SW480 (cell line): ENCODE data around the gene ETAA1.

Experiments
- DNase-seq: peaks from one replicate; pipeline ENCODE4 v3.0.0-alpha.2; 2016; ENCODE audit warnings: low spot score

The ETAA1 gene

DNA sequence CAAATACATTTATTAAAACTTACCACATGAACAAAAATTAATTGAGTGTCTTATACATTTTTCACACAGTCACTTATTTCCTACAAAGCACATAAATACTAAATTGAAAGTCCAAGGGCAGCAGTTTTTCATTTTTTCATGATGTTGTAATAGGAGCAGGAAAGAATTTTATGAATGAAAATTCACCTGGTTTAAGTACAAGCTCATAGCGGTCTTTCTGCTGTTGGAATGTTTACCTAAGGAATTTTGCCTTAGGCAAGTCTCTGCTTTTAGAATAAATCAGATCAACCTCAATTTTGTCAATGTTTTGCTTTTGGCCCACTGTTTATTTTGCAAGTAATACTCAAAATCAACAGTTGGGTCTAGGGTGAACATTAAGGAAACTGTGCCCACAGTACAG lies 40.0 kb downstream of the ETAA1 start:
- no peak for DNase-seq

DNA sequence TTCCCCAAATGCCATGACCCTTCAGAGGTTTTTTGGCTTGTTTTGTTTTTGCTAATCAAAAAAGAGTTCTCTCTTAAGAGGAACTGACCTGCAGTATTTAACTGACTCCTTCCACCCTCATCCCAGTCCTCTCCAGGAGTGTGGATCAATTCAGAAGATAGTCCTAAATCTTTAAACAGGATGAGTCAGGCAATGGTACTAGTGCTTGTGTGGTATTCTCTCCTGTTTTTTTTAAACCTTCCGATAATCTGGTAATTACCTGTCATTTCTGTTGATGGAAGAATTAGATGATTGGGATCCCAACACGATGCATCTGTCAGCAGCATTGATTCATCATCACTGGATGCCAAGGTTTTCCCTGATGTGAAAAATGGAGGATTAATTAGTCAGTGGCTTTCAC lies 41.2 kb downstream of the ETAA1 start:
- DNase-seq: no peak

DNA sequence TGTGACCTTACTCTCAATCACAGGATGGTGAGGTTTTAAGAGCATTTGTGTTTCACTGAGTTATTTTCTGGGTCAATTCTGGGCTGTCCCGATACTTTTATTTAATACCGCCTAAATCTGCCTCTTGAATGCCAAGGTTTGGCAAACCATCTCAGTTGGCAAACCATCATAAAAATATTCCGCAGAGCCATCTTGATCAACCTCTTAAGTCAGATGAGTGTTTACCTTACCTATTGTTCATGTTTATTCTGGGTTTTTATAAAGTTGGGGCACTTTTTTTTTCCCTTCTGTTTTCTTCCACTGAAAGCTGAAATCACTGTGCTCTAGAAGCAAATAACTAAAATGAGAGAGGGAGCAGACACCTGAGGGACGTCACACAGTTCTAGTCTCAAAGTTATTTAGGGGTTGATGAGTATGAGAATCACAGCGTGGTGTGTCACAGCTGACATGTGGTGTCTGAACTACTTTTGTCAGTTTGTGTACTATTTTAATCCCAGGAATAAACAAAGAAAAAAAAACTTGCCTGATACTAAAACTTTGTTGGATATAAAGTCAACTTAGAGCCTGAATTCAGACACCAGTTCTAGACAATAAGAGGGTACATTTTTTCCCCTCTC lies 48.6 kb downstream of the ETAA1 start:
- no peak for DNase-seq

DNA sequence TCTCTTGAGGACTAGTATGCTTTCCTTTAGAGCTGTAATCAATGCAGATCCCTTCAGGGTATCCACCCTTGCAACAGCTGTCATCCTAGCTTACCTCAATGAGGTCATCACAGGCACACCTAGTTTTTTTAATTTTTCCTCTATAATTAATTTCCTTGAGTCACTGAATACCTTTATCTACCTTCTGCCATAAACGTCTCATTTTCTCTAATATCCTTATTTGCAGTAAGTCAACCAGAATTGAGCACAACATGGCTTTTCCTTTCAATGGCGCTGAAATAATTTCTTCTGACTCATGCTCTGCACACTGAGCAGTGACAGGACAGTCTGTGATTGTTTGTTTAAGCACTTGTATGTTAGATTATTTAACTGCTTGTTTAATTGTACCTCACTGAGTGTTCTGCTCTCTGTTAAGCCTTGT lies 49.4 kb downstream of the ETAA1 start:
- DNase-seq: peak; percentile 34

DNA sequence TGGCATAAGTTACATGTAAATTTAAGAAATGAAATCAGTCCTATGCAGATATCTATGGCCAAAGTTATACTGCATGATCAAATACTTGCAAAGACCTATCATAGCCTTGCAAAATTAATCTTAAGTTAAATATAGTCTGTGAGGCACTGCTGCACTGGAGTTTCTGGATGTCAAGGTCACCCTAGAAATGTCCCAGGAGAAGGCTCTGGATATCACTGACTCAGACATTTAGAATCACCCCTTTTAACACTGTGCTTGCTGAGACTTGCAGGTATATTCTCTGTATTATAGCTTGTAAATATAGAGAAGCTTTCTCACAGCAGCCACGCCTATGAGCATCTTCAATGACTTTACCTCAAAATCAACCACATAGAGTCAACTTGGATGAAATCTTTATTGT lies 51.5 kb downstream of the ETAA1 start:
- no peak for DNase-seq

DNA sequence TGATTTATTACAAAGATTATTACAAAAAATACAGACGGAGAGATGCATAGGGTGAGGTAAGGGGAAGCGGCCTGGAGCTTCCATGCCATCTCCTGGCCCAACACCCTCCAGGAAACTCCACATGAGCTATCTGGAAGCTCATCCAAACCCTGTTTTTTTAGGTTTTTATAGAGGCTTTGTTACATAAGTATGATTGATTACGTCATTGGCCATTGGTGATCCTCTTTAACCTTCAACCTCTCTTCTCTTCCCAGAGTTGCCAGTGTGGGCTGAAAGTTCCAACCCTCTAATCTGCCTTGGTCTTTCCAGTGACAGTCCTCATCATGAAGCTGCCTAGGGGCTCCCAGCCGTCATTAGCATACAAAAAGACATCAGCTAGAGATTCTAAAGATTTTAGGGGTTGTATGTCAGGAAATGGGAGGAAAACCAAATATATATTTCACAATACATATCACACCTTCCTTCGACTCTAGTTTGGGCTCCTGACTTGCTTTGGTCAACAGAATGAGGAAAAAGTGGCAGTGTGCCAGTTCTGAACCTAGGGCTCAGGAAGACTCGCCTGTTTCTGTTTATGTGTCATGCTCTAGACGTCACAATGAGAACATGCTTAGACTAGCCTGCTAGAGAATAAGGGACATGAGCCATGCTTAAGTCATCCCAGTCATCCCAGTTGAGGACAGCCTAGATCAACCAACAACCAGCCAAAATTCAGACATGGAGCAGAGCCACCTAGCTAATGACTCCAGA lies 54.1 kb downstream of the ETAA1 start:
- DNase-seq: peak; percentile 44

DNA sequence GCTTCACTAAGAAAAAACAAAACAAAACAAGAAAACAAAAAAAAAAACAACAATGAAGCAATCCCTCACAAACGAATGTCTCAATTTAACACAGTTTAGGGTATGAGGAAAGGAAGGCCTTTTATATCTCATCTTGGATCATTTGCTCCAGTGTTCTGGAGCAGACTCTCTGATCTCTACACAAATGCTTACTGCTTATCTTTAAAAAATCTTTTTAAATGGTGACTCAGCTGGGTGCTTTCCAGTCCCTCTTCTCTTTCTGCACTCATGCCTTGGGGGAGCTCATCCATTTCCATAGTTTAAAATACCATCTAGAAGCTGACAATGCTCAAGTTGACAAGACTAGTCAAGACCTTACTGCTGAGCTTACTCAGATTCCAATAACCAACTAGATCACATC lies 56.2 kb downstream of the ETAA1 start:
- DNase-seq: no peak

DNA sequence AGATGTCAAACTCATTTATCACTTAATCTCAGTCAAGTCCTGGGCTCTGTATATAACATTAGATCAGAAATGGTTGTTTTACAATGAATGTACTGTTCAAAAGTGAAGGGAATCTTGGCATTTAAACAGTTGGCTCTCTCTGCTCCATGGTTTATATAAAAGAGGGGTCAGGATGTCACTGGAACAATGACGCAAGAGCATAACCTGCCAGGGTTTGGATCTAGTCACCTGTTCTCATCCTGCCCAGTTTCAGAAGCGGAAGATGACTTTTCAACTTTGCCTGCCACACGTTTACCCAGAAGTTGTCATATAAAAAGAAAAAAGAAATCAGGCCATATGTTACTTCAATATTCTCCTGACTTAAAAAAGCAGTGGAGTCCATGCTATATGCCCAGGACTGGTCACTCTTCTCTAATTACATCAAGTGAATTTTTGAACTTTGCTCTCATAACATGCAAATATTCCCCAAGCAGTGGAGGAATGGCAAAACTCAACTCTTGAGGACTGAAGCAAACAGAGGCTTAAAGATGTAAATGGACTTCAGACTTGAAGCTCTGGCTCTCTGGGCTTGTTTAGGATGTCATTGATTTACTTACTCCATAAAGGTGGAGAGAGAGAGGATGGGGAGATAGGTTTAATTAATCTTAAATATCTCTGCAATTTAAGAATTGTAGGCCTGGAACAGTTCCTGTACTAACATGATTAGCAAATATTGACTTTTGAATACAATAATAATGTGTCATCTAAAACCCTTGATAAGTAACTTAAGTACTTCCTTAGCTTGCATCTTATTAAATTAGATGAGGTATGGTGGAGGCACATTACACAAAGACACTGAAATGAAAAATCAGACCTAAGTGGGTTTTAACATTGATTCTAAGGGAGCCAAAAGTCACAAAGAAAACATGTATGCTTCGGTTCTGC lies 58.3 kb downstream of the ETAA1 start:
- DNase-seq: no peak

DNA sequence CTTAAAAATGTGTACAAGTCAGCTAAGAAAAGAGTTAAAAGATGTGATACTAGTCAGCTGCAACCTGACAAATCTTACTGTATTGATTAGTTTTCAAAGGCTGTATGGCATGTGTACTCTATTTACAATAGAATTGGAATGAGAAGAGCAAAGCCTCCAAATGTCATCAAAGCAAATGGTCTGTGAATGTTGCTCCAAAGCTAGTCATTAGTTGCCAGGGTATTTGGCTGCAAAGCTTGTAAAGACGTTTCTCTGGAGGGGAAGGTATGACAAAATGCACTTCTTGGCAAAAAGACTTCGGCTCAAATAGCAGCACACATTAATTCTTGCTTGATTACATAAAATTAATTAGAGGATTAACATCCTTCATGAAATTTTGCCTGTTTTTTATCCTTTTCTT lies 59.3 kb downstream of the ETAA1 start:
- no peak for DNase-seq

DNA sequence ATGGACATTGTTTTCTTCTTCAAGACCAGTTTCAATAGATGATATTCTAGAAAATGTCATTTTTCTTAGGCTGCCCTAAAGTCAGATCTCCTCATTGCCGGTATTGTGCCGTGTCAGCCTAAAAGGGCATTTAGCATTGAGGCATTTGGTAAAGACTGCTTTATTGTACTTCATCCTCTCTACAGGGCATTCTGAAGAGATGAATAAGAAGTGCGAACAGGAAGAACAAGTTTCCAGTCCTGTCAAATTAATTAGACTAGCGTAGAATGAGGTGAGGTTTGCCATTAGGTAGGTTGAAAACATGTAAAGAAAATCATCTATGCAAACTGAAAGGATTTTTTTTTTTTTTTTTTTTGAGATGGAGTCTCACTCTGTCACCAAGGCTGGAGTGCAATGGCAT lies 60.6 kb downstream of the ETAA1 start:
- DNase-seq: no peak

DNA sequence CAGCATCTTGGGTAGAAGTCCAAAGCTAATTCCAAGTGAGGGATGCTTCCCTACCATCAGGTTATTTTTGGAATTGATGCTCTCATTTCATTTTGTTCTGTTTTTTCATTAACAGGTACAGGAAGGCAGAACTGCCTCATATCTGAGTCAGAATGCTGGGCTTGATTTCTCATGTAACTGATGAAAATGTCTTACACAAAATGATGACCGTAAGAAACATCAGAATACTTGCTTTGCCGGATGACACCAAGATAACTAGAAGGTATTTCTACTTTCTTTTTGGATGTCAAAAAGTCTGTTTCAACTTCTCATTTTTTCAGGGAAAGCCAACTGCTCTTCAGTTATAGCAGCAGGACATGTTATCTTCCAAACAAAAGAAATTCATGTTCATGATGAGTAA lies 62.6 kb downstream of the ETAA1 start:
- DNase-seq: no peak
